ENCODE measurements around the gene SLC5A5. TPM values are rescaled to one million over a fixed set of nuclear protein-coding genes. Genes with fewer than 3 reads are reported as not detected.

Gene SLC5A5
- total RNA-seq, 1 donor from 2014 or later: not detected

- Histone ChIP-seq H3K4me1 (ENCODE audit: insufficient read depth, low read length) (peaks cover 5% of the 10 kb centered on the region), H2AFZ (ENCODE audit: low read depth, low read length) (no peak overlapping the region), H3K27ac (ENCODE audit: low read depth, low read length) (no peak overlapping the region), H4K20me1 (ENCODE audit: insufficient read depth, low read length) (peaks cover 55% of the 10 kb centered on the region), H3K27me3 (ENCODE audit: insufficient read depth, low read length) (peaks cover 28% of the 10 kb centered on the region), H3K9me3 (ENCODE audit: insufficient read depth, low read depth, low read length) (no peaks in the 10 kb centered on the region), H3K9ac (ENCODE audit: low read length) (no peak overlapping the region), H3K4me2 (ENCODE audit: low read length) (no peak overlapping the region), H3K79me2 (ENCODE audit: insufficient read depth, low read length) (peaks cover 18% of the 10 kb centered on the region), H3K4me3 (ENCODE audit: insufficient read depth, low read depth, low read length) (no peak overlapping the region), H3K36me3 (ENCODE audit: insufficient read depth, low read length) (peaks cover 26% of the 10 kb centered on the region)
- Mint-ChIP-seq H3K27ac (ENCODE audit: unreplicated experiment) (peak overlapping the region; percentile 12), H3K4me1 (ENCODE audit: low read depth, unreplicated experiment) (peaks cover 9% of the 10 kb centered on the region), H3K4me3 (ENCODE audit: unreplicated experiment) (no peak overlapping the region), H3K27me3 (ENCODE audit: low read depth, unreplicated experiment) (peaks cover 15% of the 10 kb centered on the region), H3K9me3 (ENCODE audit: unreplicated experiment) (no peaks in the 10 kb centered on the region), H3K36me3 (ENCODE audit: low read depth, unreplicated experiment) (peaks cover 24% of the 10 kb centered on the region)
- FAIRE-seq (no peak), DNase-seq (ENCODE audit: low read depth) (no peak)
- TF ChIP-seq EZH2 (IDR thresholded peaks at IDR 0.05; ENCODE audit: insufficient read depth, low read length): no peak
- TF ChIP-seq CTCF (IDR thresholded peaks at IDR 0.05; ENCODE audit: insufficient read depth, low read depth, low read length): no peak
Measured at GRCh38 chr19:17866312-17866963, 5.3 kb upstream of the SLC5A5 start.

- Mint-ChIP-seq H3K27me3 (ENCODE audit: low read depth, unreplicated experiment) (peaks cover 18% of the 10 kb centered on the region), H3K9me3 (ENCODE audit: unreplicated experiment) (no peaks in the 10 kb centered on the region), H3K4me1 (ENCODE audit: low read depth, unreplicated experiment) (peaks cover 7% of the 10 kb centered on the region), H3K4me3 (ENCODE audit: unreplicated experiment) (no peak overlapping the region), H3K27ac (ENCODE audit: unreplicated experiment) (no peak overlapping the region), H3K36me3 (ENCODE audit: low read depth, unreplicated experiment) (peaks cover 18% of the 10 kb centered on the region)
- Histone ChIP-seq H3K9ac (ENCODE audit: low read length) (no peak overlapping the region), H4K20me1 (ENCODE audit: insufficient read depth, low read length) (peaks cover 50% of the 10 kb centered on the region), H3K36me3 (ENCODE audit: insufficient read depth, low read length) (peaks cover 21% of the 10 kb centered on the region), H3K4me3 (ENCODE audit: insufficient read depth, low read depth, low read length) (no peak overlapping the region), H2AFZ (ENCODE audit: low read depth, low read length) (no peak overlapping the region), H3K4me2 (ENCODE audit: low read length) (no peak overlapping the region), H3K9me3 (ENCODE audit: insufficient read depth, low read depth, low read length) (no peaks in the 10 kb centered on the region), H3K79me2 (ENCODE audit: insufficient read depth, low read length) (peaks cover 12% of the 10 kb centered on the region), H3K4me1 (ENCODE audit: insufficient read depth, low read length) (no peaks in the 10 kb centered on the region), H3K27ac (ENCODE audit: low read depth, low read length) (no peak overlapping the region), H3K27me3 (ENCODE audit: insufficient read depth, low read length) (peaks cover 32% of the 10 kb centered on the region)
- FAIRE-seq (no peak), DNase-seq (ENCODE audit: low read depth) (no peak)
- no peak for TF ChIP-seq EZH2 (IDR thresholded peaks at IDR 0.05; ENCODE audit: insufficient read depth, low read length)
- TF ChIP-seq CTCF (IDR thresholded peaks at IDR 0.05; ENCODE audit: insufficient read depth, low read depth, low read length): no peak
Measured at GRCh38 chr19:17866964-17867486, 4.7 kb upstream of the SLC5A5 start.

- peaks cover 45% of the 10 kb centered on the region for H3K27me3 ChIP-seq (ENCODE audit: insufficient read depth, low read length)
- no peak overlapping the region for H2AFZ ChIP-seq (ENCODE audit: low read depth, low read length)
- H3K36me3 ChIP-seq (ENCODE audit: insufficient read depth, low read length): peaks cover 9% of the 10 kb centered on the region
- H3K4me1 ChIP-seq (ENCODE audit: insufficient read depth, low read length): no peaks in the 10 kb centered on the region
- Mint-ChIP-seq H3K27ac (ENCODE audit: unreplicated experiment) (no peak overlapping the region), H3K4me3 (ENCODE audit: unreplicated experiment) (no peak overlapping the region), H3K4me1 (ENCODE audit: low read depth, unreplicated experiment) (peaks cover 2% of the 10 kb centered on the region), H3K27me3 (ENCODE audit: low read depth, unreplicated experiment) (peaks cover 22% of the 10 kb centered on the region), H3K9me3 (ENCODE audit: unreplicated experiment) (no peaks in the 10 kb centered on the region), H3K36me3 (ENCODE audit: low read depth, unreplicated experiment) (peaks cover 11% of the 10 kb centered on the region)
- H3K4me3 ChIP-seq (ENCODE audit: insufficient read depth, low read depth, low read length): no peak overlapping the region
- DNase-seq (ENCODE audit: low read depth): no peak
- H3K79me2 ChIP-seq (ENCODE audit: insufficient read depth, low read length): peaks cover 2% of the 10 kb centered on the region
- TF ChIP-seq CTCF (IDR thresholded peaks at IDR 0.05; ENCODE audit: insufficient read depth, low read depth, low read length) (no peak), EZH2 (IDR thresholded peaks at IDR 0.05; ENCODE audit: insufficient read depth, low read length) (no peak)
- no peak overlapping the region for H3K9ac ChIP-seq (ENCODE audit: low read length)
- H4K20me1 ChIP-seq (ENCODE audit: insufficient read depth, low read length): peaks cover 33% of the 10 kb centered on the region
- no peak overlapping the region for H3K4me2 ChIP-seq (ENCODE audit: low read length)
- no peak for FAIRE-seq
- no peak overlapping the region for H3K27ac ChIP-seq (ENCODE audit: low read depth, low read length)
- no peaks in the 10 kb centered on the region for H3K9me3 ChIP-seq (ENCODE audit: insufficient read depth, low read depth, low read length)
Measured at GRCh38 chr19:17868669-17869068, 3.1 kb upstream of the SLC5A5 start.

Data from astrocyte (in vitro differentiated cells and primary cell).